ENCODE measurements around the gene DISP2.

DISP2 gene

DNA sequence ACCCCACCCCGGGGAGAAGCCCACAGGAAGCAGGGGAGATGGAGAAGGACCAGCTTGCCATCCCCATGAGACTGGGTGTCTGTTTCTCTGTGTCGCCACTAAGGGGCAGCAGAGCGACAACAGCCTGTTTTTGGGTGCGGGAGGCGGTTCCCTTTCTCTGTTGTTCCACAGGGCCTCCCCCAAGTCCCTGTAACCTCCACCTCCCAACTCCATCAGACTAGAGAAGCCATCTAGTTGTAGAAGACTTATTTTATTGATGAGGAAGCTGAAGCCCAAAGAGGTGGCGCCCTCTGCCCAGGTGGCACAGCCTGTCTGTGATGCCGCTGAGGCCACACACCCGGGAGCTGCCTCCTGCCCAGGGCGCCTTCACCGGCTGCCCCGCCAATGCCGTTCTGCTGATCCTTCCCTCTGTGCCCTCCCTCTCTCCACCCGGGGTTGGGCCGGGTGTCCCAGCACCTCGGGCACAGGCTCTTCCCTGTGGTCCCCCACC, 13.3 kb upstream of the DISP2 start:
- peak; percentile 80 for DNase-seq

DNA sequence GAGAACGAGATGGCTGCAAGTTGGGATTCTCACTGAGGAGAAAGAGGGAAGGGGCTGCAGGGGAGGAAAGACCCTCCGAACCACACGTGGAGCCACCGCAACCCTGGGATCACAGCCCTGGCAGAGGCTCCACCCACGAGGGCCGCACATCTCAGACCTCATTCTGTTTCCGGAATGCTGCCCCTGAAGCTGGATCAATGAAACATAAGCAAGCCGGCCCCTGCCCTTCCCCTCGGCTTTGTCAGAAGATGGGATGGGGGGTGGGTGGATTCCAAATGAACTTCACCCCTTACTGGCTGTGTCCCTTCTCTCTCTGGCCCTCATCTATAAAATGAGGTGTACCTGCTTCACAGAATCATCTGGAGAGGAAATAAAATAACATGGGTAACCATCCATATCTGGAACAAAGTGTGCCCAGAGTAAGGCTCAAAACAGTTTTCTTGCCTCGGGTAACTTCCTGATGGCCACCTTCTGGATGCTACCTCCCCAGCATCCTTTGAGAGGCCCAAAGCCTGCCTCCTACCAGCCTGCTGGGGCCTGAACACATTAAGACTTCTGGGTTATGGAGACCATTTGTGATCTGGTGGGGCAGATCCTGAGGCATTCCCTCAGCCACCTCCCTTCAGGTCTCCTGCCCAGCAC, 12.7 kb upstream of the DISP2 start:
- no peak for DNase-seq

GRCh38 chr15:40345867-40346578, 12.0 kb upstream of the DISP2 start:
- DNase-seq = no peak

- no peak for DNase-seq
Measured at GRCh38 chr15:40346579-40347558, 11.2 kb upstream of the DISP2 start.

- DNase-seq = no peak
Measured at GRCh38 chr15:40347559-40348473, 10.2 kb upstream of the DISP2 start.

DNA sequence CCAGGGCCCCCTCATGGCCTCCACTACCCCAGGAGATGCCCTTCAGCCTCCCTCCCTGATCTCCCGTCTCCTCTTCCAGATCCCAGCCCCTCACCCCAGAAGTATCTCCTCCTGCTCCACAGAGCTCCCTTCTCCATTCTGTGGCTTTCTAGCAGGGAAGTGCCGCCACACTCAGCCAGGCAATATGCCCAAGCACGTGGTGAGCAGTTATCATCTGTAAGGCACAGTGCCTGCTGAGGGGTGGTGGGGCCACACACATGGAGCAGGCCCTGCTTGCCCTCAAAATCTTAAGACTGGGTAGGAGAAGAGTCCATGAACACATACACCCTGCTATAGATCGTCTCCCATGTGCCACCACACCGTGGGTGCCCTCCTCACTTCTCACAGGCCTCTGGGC, 9.5 kb upstream of the DISP2 start:
- no peak for DNase-seq

- no peak for DNase-seq
Measured at GRCh38 chr15:40349163-40349562, 8.9 kb upstream of the DISP2 start.

DNA sequence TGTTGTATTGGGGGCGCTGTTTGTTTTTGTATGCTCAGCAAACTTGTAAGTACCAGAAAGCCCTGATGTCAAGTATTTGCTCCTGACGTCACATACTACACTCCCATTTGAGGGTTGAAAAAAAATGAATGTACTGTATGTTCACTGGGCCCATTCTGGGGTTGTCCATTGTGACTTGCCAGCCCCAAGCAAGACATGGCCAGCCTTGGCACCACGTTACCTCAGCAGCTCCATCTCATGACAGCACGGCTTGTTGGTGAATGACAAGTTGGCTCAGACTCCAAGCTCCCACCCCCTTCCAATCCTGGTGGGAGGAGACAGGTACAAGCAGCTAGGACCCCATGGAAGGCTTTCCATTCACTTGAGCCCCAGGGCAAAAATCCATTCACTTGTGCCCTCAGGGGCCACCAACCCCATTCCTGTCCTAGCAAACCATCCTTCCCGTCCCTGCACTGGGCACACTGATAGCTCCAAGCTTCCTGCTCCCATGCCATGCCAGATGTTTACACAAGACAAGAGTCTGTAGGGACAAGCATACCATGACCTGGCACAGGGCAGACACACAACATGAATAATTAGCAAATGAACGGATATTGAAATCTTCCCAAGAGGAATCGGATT, 5.6 kb upstream of the DISP2 start:
- no peak for DNase-seq

GRCh38 chr15:40353697-40354096, 4.3 kb upstream of the DISP2 start:
- no peak for DNase-seq

GRCh38 chr15:40354408-40355171, 3.4 kb upstream of the DISP2 start:
- no peak for DNase-seq

GRCh38 chr15:40355976-40356585, 1.9 kb upstream of the DISP2 start:
- DNase-seq = no peak

GRCh38 chr15:40357246-40357645, 773 bp upstream of the DISP2 start:
- no peak for DNase-seq

GRCh38 chr15:40358471-40359353, 693 bp downstream of the DISP2 start:
- no peak for DNase-seq

- DNase-seq = no peak
Measured at GRCh38 chr15:40360015-40360414, 2.0 kb downstream of the DISP2 start.

GRCh38 chr15:40361640-40362039, 3.6 kb downstream of the DISP2 start:
- DNase-seq = no peak

DNA sequence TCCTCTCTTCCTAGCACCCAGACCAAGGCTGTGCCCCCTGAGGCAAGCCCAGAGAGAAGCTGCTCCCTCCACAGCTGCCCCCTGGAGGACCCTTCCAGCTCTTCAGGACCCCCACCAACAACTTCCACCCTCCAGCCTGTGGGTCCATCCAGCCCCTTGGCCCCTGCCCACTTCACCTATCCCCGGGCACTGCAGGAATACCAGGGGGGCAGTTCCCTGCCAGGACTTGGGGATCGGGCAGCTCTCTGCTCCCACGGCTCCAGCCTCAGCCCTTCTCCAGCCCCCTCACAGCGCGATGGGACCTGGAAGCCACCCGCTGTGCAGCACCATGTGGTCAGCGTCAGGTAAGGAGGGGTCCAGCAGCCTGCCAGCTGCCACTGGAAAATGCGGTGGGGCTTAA, 5.6 kb downstream of the DISP2 start:
- no peak for DNase-seq

- DNase-seq = no peak
Measured at GRCh38 chr15:40364251-40364650, 6.2 kb downstream of the DISP2 start.

- DNase-seq = no peak
Measured at GRCh38 chr15:40365016-40365415, 7.0 kb downstream of the DISP2 start.

Measured in CD4-positive, alpha-beta T cell treated with Interleukin-10 for 1 hour (primary cell).